K562 (cell line): Measurements from ENCODE around the gene PDE4D. TPM values are rescaled to one million over a fixed set of nuclear protein-coding genes. Genes with fewer than 3 reads are reported as not detected.

ENCODE experiments used
- ATAC-seq: fragments of 200-7000 bp; cut with Tn5 transposase; 3 replicates; pipeline ENCODE4 v1.9.1; 2020; ENCODE audit warnings: moderate library complexity
- BruUV-seq: library from RNA; stranded (reverse); fragments of 400-500 nt; replicated peaks from 2 replicates; lab custom pipeline; 2021; lab: Mats Ljungman, UMichigan
- CTCF ChIA-PET: fragments of 300-600 bp; formaldehyde crosslinking; extraction: SDS; loops from one replicate; lab custom pipeline; 2021; ENCODE audit warnings: low intra/inter-chr PET ratio; lab: Yijun Ruan, JAX
- POLR2A ChIA-PET: fragments of 300-600, 350-650 bp; sonication (Branson Sonifier 250); formaldehyde crosslinking; extraction: SDS; loops from one replicate; lab custom pipeline; 2021; ENCODE audit warnings: antibody characterized with exemption, inconsistent platforms; lab: Yijun Ruan, JAX
- DNase-seq, 4 experiments: peaks; one replicate each; pipeline versions ENCODE4 v3.0.0 to v3.0.0-alpha.2; 2011 to 2018; ENCODE audit warnings: low spot score in 3 of 4, mixed read lengths in 3 of 4; ENCODE audit errors: extremely low read depth in 1 of 4
- FAIRE-seq: peaks from 2 replicates; lab custom pipeline; 2011; peaks lifted over from hg19 to GRCh38; lab: Jason Lieb, UNC
- H2AFZ ChIP-seq: 2 replicates; pipeline ENCODE4 v1.6.0; 2011; ENCODE audit warnings: low read depth, low read length, control low read depth, inconsistent platforms
- H3K27ac ChIP-seq: fragments of 200-600 bp; 3 replicates; pipeline ENCODE4 v1.8.0; 2011; ENCODE audit warnings: low read depth, mild to moderate bottlenecking, control low read depth, inconsistent platforms, low read length, moderate library complexity, mixed read lengths; ENCODE audit errors: extremely low read depth
- H3K27me3 ChIP-seq, 2 experiments: fragments of 300-600 bp in 1 of 2; 2 replicates in 1 of 2; 3 replicates in 1 of 2; pipeline versions ENCODE4 v1.6.0 to v1.8.0; 2011; ENCODE audit warnings: inconsistent platforms in 2 of 2, low read length in 2 of 2, mild to moderate bottlenecking in 1 of 2, mixed read lengths in 1 of 2, moderate library complexity in 1 of 2; ENCODE audit not compliant: control insufficient read depth in 2 of 2, insufficient read depth in 2 of 2
- H3K36me3 ChIP-seq: fragments of 300-600 bp; 3 replicates; pipeline ENCODE4 v1.8.0; 2011; ENCODE audit warnings: mild to moderate bottlenecking, low read length, inconsistent platforms; ENCODE audit not compliant: control insufficient read depth, insufficient read depth
- H3K4me1 ChIP-seq, 2 experiments: fragments of 200-600 bp in 1 of 2; replicated peaks in 1 of 2; 2 replicates in 1 of 2; 3 replicates in 1 of 2; pipeline versions ENCODE4 v1.5.1 to v1.8.0; 2011; ENCODE audit warnings: inconsistent platforms in 2 of 2, low read length in 2 of 2, mild to moderate bottlenecking in 1 of 2, mixed read lengths in 1 of 2, moderate library complexity in 1 of 2; ENCODE audit not compliant: control insufficient read depth in 2 of 2, insufficient read depth in 2 of 2
- H3K4me2 ChIP-seq: 2 replicates; pipeline ENCODE4 v1.6.1; 2011; ENCODE audit warnings: low read length, control low read depth, inconsistent platforms, mixed read lengths; ENCODE audit not compliant: insufficient read depth
- H3K4me3 ChIP-seq: fragments of 200-600 bp; sonication (generic), shearing (Covaris generic); 2 replicates; pipeline ENCODE4 v1.5.1; 2016; ENCODE audit warnings: control low read depth, inconsistent platforms
- H3K79me2 ChIP-seq: fragments of 200-600 bp; 3 replicates; pipeline ENCODE4 v1.8.0; 2011; ENCODE audit warnings: low read length, inconsistent platforms; ENCODE audit not compliant: control insufficient read depth, insufficient read depth
- H3K9ac ChIP-seq, 2 experiments: 2 replicates each; pipeline versions ENCODE4 v1.6.0 to v1.6.1; 2011; ENCODE audit warnings: low read depth in 2 of 2, low read length in 2 of 2, control low read depth in 1 of 2, inconsistent platforms in 1 of 2, mild to moderate bottlenecking in 1 of 2, mixed read lengths in 1 of 2; ENCODE audit not compliant: insufficient read depth in 1 of 2
- H3K9me1 ChIP-seq: one replicate; pipeline ENCODE4 v1.6.0; 2011; ENCODE audit warnings: inconsistent platforms, mild to moderate bottlenecking, low read length, moderate library complexity; ENCODE audit not compliant: control insufficient read depth, insufficient read depth
- H3K9me3 ChIP-seq: replicated peaks from 2 replicates; pipeline ENCODE4 v1.5.1; 2011; ENCODE audit warnings: low read depth, low read length, inconsistent platforms; ENCODE audit not compliant: control insufficient read depth, insufficient read depth
- H4K20me1 ChIP-seq: replicated peaks from 2 replicates; pipeline ENCODE4 v1.6.1; 2011; ENCODE audit warnings: low read length, inconsistent platforms, mixed read lengths; ENCODE audit not compliant: control insufficient read depth, insufficient read depth
- CHCHD3 ChIP-seq: fragments of 250-450 bp; sonication (Bioruptor Pico); IDR thresholded peaks from 2 replicates; pipeline ENCODE4 v2.1.2; 2022; ENCODE audit warnings: mild to moderate bottlenecking
- HLTF ChIP-seq: fragments of 450-650 bp; IDR thresholded peaks from 2 replicates; pipeline ENCODE4 v1.6.1; 2016
- KHSRP ChIP-seq: fragments of 450-650 bp; IDR thresholded peaks from 2 replicates; pipeline ENCODE4 v1.6.1; 2017
- MIER1 ChIP-seq: fragments of 450-650 bp; IDR thresholded peaks from 2 replicates; pipeline ENCODE4 v1.6.1; 2016; ENCODE audit warnings: antibody characterized with exemption, mild to moderate bottlenecking, low read depth
- MYBL2 ChIP-seq, 2 experiments: fragments of 450-650 bp in 1 of 2; sonication (generic) in 1 of 2; formaldehyde crosslinking in 1 of 2; IDR thresholded peaks; 2 replicates each; pipeline versions ENCODE4 v1.6.1 to v1.8.1; 2017 to 2022; ENCODE audit warnings: borderline replicate concordance in 1 of 2, inconsistent platforms in 1 of 2, low read depth in 1 of 2, mild to moderate bottlenecking in 1 of 2, missing genetic modification reagents in 1 of 2, moderate library complexity in 1 of 2
- NCOA6 ChIP-seq: fragments of 450-650 bp; IDR thresholded peaks from 2 replicates; pipeline ENCODE4 v1.6.1; 2017; ENCODE audit warnings: mild to moderate bottlenecking
- NFATC3 ChIP-seq: fragments of 450-650 bp; IDR thresholded peaks from 2 replicates; pipeline ENCODE4 v1.6.1; 2017; ENCODE audit warnings: mild to moderate bottlenecking
- NFIX ChIP-seq: fragments of 250-450 bp; sonication (Bioruptor Pico); IDR thresholded peaks from 2 replicates; pipeline ENCODE4 v1.4.0; 2020; ENCODE audit warnings: low read depth, mild to moderate bottlenecking, moderate library complexity
- PML ChIP-seq: IDR thresholded peaks from 2 replicates; pipeline ENCODE4 v1.6.1; 2012; ENCODE audit warnings: low read length, inconsistent platforms
- RB1 ChIP-seq: fragments of 450-650 bp; IDR thresholded peaks from 2 replicates; pipeline ENCODE4 v1.6.1; 2017; ENCODE audit warnings: low read depth, mild to moderate bottlenecking
- TEAD4 ChIP-seq, 2 experiments: sonication (generic) in 1 of 2; formaldehyde crosslinking in 1 of 2; IDR thresholded peaks; 2 replicates each; pipeline versions ENCODE4 v1.6.1 to v1.8.0; 2012 to 2022; ENCODE audit warnings: borderline replicate concordance in 1 of 2, inconsistent platforms in 1 of 2, low read length in 1 of 2, mild to moderate bottlenecking in 1 of 2, missing genetic modification reagents in 1 of 2
- ZKSCAN1 ChIP-seq: fragments of 150-350 bp; IDR thresholded peaks from 2 replicates; pipeline ENCODE4 v1.6.1; 2016; ENCODE audit warnings: low read depth, low read length
- ZNF12 ChIP-seq: sonication (generic); formaldehyde crosslinking; IDR thresholded peaks from 2 replicates; pipeline ENCODE4 v1.4.0; 2020; ENCODE audit warnings: mild to moderate bottlenecking, missing genetic modification reagents
- ZNF76 ChIP-seq: fragments of 250-450 bp; sonication (Bioruptor Pico); IDR thresholded peaks from 2 replicates; pipeline ENCODE4 v1.4.0; 2020; ENCODE audit warnings: mild to moderate bottlenecking, moderate library complexity, borderline replicate concordance
- WGBS: fragments of 100-300 bp; shearing (Covaris generic); methylation state at CpG from one replicate; pipeline ENCODE4 v1.1.6; 2016; ENCODE audit warnings: low coverage, mixed read lengths; ENCODE audit not compliant: insufficient coverage; ENCODE audit errors: missing lambda C conversion rate; 5-methylcytosine and 5-hydroxymethylcytosine counted together
- in situ Hi-C: fragments of 300-500 bp; cut with MboI; formaldehyde crosslinking; loops from 4 replicates; pipeline ENCODE4 v1.15.0; 2018; ENCODE audit warnings: inconsistent platforms, mixed read lengths
- intact Hi-C: fragments of 100-400 bp; cut with micrococcal nuclease; formaldehyde crosslinking; loops from 2 replicates; pipeline ENCODE4 v1.14.2; 2022
- polyA plus RNA-seq, 8 experiments: library from polyadenylated mRNA; depleted of rRNA in 4 of 8; stranded (reverse) in 5 of 8; unstranded in 3 of 8; fragments of >200 nt; fragmentation: Nextera tagmentation in 2 of 8; fragmentation: Illumina TruSeq in 1 of 8; extraction: Ambion mirVana in 2 of 8; extraction: Trizol in 1 of 8; gene quantifications; 2 replicates each; pipeline versions ENCODE4 v1.2.1 to v1.2.3, GENCODE V29; 2011 to 2014; ENCODE audit warnings: inconsistent platforms in 1 of 8, missing spikeins in 1 of 8
- total RNA-seq, 7 experiments: library from RNA; depleted of rRNA in 6 of 7; stranded (reverse); fragments of >200 nt in 6 of 7; fragmentation: Illumina TruSeq in 2 of 7; extraction: Trizol in 2 of 7; gene quantifications; 2 replicates each; pipeline versions ENCODE4 v1.2.1 to v1.2.3, GENCODE V29; 2011 to 2021; ENCODE audit warnings: low replicate concordance in 1 of 7
- TF ChIP-seq, protein P1 (sequence below): fragments of 450-650 bp; IDR thresholded peaks from 2 replicates; pipeline ENCODE4 v1.6.1; 2016; ENCODE audit warnings: low read depth, mild to moderate bottlenecking, moderate library complexity
- TF ChIP-seq, protein P2 (sequence below): fragments of 150-350 bp; IDR thresholded peaks from 2 replicates; pipeline ENCODE4 v1.6.1; 2014; ENCODE audit warnings: low read depth, mild to moderate bottlenecking, low read length, borderline replicate concordance

PDE4D gene
- total and polyA plus RNA-seq, 9 of the 15 experiments (the other 6 are each of a cell fraction or from before 2014, with no cell fraction given), result 0.04 to 0.46 (median 0.13) TPM

DNA sequence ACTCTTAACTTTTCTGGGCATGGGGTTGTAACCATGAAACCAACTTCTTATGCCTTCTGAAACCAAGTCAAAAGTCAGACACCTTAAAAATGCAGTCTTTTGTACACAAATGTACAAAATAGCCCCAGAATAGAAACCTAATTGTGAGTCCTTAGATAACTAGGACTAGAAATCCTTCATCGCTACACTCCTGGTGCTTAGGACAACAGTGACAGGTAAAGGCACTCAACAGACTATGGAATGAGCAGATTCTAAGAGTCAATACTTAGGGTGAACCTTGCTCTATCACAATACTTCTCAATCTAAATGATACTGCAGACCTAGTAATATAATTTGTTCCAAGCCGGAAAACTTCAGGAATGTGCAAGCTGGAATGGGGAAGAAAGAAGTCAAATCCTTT lies 163.7 kb downstream of the PDE4D start (continued):
- TF ChIP-seq RB1 (no peak), NCOA6 (no peak), ZKSCAN1 (no peak)
- TF ChIP-seq, protein P1, sequence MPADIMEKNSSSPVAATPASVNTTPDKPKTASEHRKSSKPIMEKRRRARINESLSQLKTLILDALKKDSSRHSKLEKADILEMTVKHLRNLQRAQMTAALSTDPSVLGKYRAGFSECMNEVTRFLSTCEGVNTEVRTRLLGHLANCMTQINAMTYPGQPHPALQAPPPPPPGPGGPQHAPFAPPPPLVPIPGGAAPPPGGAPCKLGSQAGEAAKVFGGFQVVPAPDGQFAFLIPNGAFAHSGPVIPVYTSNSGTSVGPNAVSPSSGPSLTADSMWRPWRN, result no peak

DNA sequence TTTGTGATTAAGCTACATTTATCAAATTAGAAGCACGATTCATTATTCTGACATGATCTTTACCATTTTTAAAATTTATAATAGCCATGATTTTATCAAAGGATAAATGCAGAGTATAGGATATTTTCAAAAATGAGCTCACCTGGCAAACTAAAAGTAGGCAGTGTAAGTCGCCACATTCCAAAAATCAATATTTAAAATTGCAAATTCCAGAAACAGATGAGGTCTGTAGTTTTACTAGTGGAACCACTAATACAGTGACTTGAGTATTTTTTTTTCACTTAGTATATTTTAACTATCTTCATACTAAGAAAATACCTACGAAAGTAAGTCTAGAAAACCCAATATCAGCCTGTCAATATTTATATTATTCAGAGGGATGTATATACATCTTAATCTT lies 164.2 kb downstream of the PDE4D start:
- no peaks in the 10 kb centered on the region for H3K9me1 ChIP-seq
- H3K4me1 ChIP-seq, result no peaks in the 10 kb centered on the region
- intact Hi-C loops, result no loop called here
- ATAC-seq, result no peak
- WGBS, result 0% methylated on average over 3 of the region's 3 CpGs
- FAIRE-seq, result no peak
- H3K27ac ChIP-seq, result no peak overlapping the region
- TF ChIP-seq ZNF12, result no peak
- TF ChIP-seq TEAD4 (IDR thresholded peaks at IDR 0.05; ENCODE audit: low read length), result no peak
- TF ChIP-seq TEAD4 (CRISPR knock-in tag; IDR thresholded peaks at IDR 0.05; ENCODE audit: borderline replicate concordance), result no peak
- TF ChIP-seq, protein P2, sequence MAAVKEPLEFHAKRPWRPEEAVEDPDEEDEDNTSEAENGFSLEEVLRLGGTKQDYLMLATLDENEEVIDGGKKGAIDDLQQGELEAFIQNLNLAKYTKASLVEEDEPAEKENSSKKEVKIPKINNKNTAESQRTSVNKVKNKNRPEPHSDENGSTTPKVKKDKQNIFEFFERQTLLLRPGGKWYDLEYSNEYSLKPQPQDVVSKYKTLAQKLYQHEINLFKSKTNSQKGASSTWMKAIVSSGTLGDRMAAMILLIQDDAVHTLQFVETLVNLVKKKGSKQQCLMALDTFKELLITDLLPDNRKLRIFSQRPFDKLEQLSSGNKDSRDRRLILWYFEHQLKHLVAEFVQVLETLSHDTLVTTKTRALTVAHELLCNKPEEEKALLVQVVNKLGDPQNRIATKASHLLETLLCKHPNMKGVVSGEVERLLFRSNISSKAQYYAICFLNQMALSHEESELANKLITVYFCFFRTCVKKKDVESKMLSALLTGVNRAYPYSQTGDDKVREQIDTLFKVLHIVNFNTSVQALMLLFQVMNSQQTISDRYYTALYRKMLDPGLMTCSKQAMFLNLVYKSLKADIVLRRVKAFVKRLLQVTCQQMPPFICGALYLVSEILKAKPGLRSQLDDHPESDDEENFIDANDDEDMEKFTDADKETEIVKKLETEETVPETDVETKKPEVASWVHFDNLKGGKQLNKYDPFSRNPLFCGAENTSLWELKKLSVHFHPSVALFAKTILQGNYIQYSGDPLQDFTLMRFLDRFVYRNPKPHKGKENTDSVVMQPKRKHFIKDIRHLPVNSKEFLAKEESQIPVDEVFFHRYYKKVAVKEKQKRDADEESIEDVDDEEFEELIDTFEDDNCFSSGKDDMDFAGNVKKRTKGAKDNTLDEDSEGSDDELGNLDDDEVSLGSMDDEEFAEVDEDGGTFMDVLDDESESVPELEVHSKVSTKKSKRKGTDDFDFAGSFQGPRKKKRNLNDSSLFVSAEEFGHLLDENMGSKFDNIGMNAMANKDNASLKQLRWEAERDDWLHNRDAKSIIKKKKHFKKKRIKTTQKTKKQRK, result no peak
- TF ChIP-seq PML, result no peak
- TF ChIP-seq MIER1, result no peak
- TF ChIP-seq MYBL2 (IDR thresholded peaks at IDR 0.05; ENCODE audit: low read depth), result no peak
- no peak for TF ChIP-seq MYBL2 (CRISPR knock-in tag; IDR thresholded peaks at IDR 0.05; ENCODE audit: borderline replicate concordance)
- TF ChIP-seq NFATC3, result no peak
- no peak for TF ChIP-seq CHCHD3 (CRISPR knock-in tag)
- no peak for TF ChIP-seq NFIX (CRISPR knock-in tag)
- no peak for TF ChIP-seq HLTF
- TF ChIP-seq KHSRP, result no peak
- no peak for TF ChIP-seq ZNF76 (CRISPR knock-in tag)
- TF ChIP-seq, all 486 proteins: peak for 0
- Histone ChIP-seq H3K4me3 (no peak overlapping the region), H2AFZ (no peak overlapping the region), H3K4me2 (no peak overlapping the region), H3K27me3 (no peaks in the 10 kb centered on the region), H3K79me2 (no peaks in the 10 kb centered on the region), H3K9me3 (no peaks in the 10 kb centered on the region), H4K20me1 (no peaks in the 10 kb centered on the region), H3K36me3 (no peaks in the 10 kb centered on the region), H3K9ac (no peak overlapping the region)
- ChIA-PET POLR2A (no interaction called here), CTCF (no interaction called here)
- BruUV-seq, result no TSS peak
- in situ Hi-C loops, result no loop called here
- no peak for DNase-seq
